Right kidney (tissue), 1 donor: ENCODE measurements around the gene OPHN1.

Experiments
- DNase-seq: peaks from one replicate; pipeline ENCODE4 v3.0.0-alpha.2; 2016

The OPHN1 gene

GRCh38 chrX:68249401-68249831, 183.9 kb downstream of the OPHN1 start:
- no peak for DNase-seq

GRCh38 chrX:68238568-68238967, 194.7 kb downstream of the OPHN1 start:
- DNase-seq, result no peak

GRCh38 chrX:68234171-68234910, 199.0 kb downstream of the OPHN1 start:
- DNase-seq, result peak; percentile 4

- no peak for DNase-seq
Measured at GRCh38 chrX:68232206-68232605, 201.1 kb downstream of the OPHN1 start.

GRCh38 chrX:68209008-68209407, 224.3 kb downstream of the OPHN1 start:
- no peak for DNase-seq

- DNase-seq, result no peak
Measured at GRCh38 chrX:68204521-68205038, 228.7 kb downstream of the OPHN1 start.

GRCh38 chrX:68203646-68204045, 229.6 kb downstream of the OPHN1 start:
- DNase-seq, result no peak

- no peak for DNase-seq
Measured at GRCh38 chrX:68203211-68203610, 230.1 kb downstream of the OPHN1 start.

GRCh38 chrX:68199062-68199848, 234.0 kb downstream of the OPHN1 start:
- no peak for DNase-seq

- no peak for DNase-seq
Measured at GRCh38 chrX:68196939-68197791, 236.1 kb downstream of the OPHN1 start.

GRCh38 chrX:68195561-68195960, 237.7 kb downstream of the OPHN1 start:
- DNase-seq, result no peak

GRCh38 chrX:68193786-68194185, 239.5 kb downstream of the OPHN1 start:
- DNase-seq, result no peak

GRCh38 chrX:68193234-68193633, 240.1 kb downstream of the OPHN1 start:
- no peak for DNase-seq

GRCh38 chrX:68190799-68191198, 242.5 kb downstream of the OPHN1 start:
- DNase-seq, result no peak

- DNase-seq, result no peak
Measured at GRCh38 chrX:68186552-68187262, 246.6 kb downstream of the OPHN1 start.

GRCh38 chrX:68185161-68185560, 248.1 kb downstream of the OPHN1 start:
- DNase-seq, result no peak

- DNase-seq, result no peak
Measured at GRCh38 chrX:68183612-68184214, 249.6 kb downstream of the OPHN1 start.

GRCh38 chrX:68180579-68180978, 252.7 kb downstream of the OPHN1 start:
- no peak for DNase-seq

- DNase-seq, result no peak
Measured at GRCh38 chrX:68179355-68179754, 253.9 kb downstream of the OPHN1 start.

- DNase-seq, result no peak
Measured at GRCh38 chrX:68177542-68177941, 255.8 kb downstream of the OPHN1 start.

GRCh38 chrX:68175562-68175961, 257.7 kb downstream of the OPHN1 start:
- DNase-seq, result no peak
